A549 (cell line): Measurements from ENCODE around the gene SEC63.
"Not testable (repeated sequence)": the region's sequence is repeated elsewhere in the genome, so short reads cannot be mapped to it uniquely, and the experiment has no call there.

Experiments used
- CBX2 ChIP-seq: fragments of 200-600 bp; sonication (generic); IDR thresholded peaks from 2 replicates; pipeline ENCODE4 v1.6.1; 2016; ENCODE audit warnings: low read depth, mild to moderate bottlenecking, borderline replicate concordance
- CTCF ChIP-seq: fragments of >200 bp; sonication (Bioruptor Twin); formaldehyde crosslinking; IDR thresholded peaks from 3 replicates; pipeline ENCODE4 v1.5.1; 2016
- ELK1 ChIP-seq: fragments of 150-350 bp; IDR thresholded peaks from 2 replicates; pipeline ENCODE4 v1.6.1; 2014; ENCODE audit warnings: low read depth, mild to moderate bottlenecking, low read length
- EP300 ChIP-seq, 2 experiments: fragments of >200 bp; sonication (Bioruptor Twin); formaldehyde crosslinking; IDR thresholded peaks; 2 replicates in 1 of 2; 3 replicates in 1 of 2; pipeline ENCODE4 v1.6.1; 2016 to 2017
- MAFK ChIP-seq: fragments of 450-650 bp; IDR thresholded peaks from 2 replicates; pipeline ENCODE4 v1.6.1; 2014; ENCODE audit not compliant: partially characterized antibody
- MAZ ChIP-seq: fragments of 150-350 bp; IDR thresholded peaks from 2 replicates; pipeline ENCODE4 v1.6.1; 2014; ENCODE audit warnings: antibody characterized with exemption, low read depth, low read length, borderline replicate concordance
- NR3C1 ChIP-seq: fragments of >200 bp; sonication (Bioruptor Twin); formaldehyde crosslinking; IDR thresholded peaks from 3 replicates; pipeline ENCODE4 v1.6.1; 2017
- POLR2A ChIP-seq: IDR thresholded peaks from 2 replicates; pipeline ENCODE4 v1.6.1; 2012; ENCODE audit warnings: mild to moderate bottlenecking, low read length
- RAD21 ChIP-seq, 2 experiments: fragments of >200 bp in 1 of 2; sonication (Bioruptor Twin) in 1 of 2; formaldehyde crosslinking in 1 of 2; IDR thresholded peaks in 1 of 2; conservative IDR thresholded peaks in 1 of 2; 2 replicates in 1 of 2; 3 replicates in 1 of 2; pipeline ENCODE4 v1.6.1; 2012 to 2018; ENCODE audit warnings: inconsistent platforms in 1 of 2
- RCOR1 ChIP-seq: fragments of 150-350 bp; IDR thresholded peaks from 2 replicates; pipeline ENCODE4 v1.6.1; 2014; ENCODE audit warnings: antibody characterized with exemption, low read length, low read depth

GRCh38 chr6:107990587-107990986 is 32.6 kb upstream of the SEC63 start:
- not testable (repeated sequence) for TF ChIP-seq ELK1; CTCF; MAFK; NR3C1; POLR2A; RAD21 (conservative IDR thresholded peaks at IDR 0.05 in 1 of 2, IDR thresholded peaks at IDR 0.05 in 1 of 2); EP300 (IDR thresholded peaks at IDR 0.05); RCOR1; CBX2; MAZ
